NT2/D1 (cell line): ENCODE results near the gene ARHGEF25.

ENCODE experiments used
- SUZ12 ChIP-seq: IDR thresholded peaks from 2 replicates; pipeline ENCODE4 v1.6.1; 2011; ENCODE audit not compliant: insufficient read length, insufficient read depth; ENCODE audit errors: extremely low read depth
- YY1 ChIP-seq: IDR thresholded peaks from 2 replicates; pipeline ENCODE4 v1.6.1; 2011; ENCODE audit not compliant: insufficient read length, insufficient read depth
- ZNF274 ChIP-seq: IDR thresholded peaks from 2 replicates; pipeline ENCODE4 v1.6.1; 2011; ENCODE audit warnings: mild to moderate bottlenecking, low read depth, low read length

GRCh38 chr12:57655541-57656240 lies 44.5 kb downstream of the ARHGEF25 start:
- TF ChIP-seq YY1 (no peak), SUZ12 (no peak), ZNF274 (no peak)
